Measurements from ENCODE around the gene PDZK1IP1. TPM values are rescaled to one million over a fixed set of nuclear protein-coding genes. Genes with fewer than 3 reads are reported as not detected.

The PDZK1IP1 gene
- total and polyA plus RNA-seq, 2 donors (not counting 3 experiments of a cell fraction or from before 2014, with no cell fraction given), result 0.52 TPM; not detected in 1

DNA sequence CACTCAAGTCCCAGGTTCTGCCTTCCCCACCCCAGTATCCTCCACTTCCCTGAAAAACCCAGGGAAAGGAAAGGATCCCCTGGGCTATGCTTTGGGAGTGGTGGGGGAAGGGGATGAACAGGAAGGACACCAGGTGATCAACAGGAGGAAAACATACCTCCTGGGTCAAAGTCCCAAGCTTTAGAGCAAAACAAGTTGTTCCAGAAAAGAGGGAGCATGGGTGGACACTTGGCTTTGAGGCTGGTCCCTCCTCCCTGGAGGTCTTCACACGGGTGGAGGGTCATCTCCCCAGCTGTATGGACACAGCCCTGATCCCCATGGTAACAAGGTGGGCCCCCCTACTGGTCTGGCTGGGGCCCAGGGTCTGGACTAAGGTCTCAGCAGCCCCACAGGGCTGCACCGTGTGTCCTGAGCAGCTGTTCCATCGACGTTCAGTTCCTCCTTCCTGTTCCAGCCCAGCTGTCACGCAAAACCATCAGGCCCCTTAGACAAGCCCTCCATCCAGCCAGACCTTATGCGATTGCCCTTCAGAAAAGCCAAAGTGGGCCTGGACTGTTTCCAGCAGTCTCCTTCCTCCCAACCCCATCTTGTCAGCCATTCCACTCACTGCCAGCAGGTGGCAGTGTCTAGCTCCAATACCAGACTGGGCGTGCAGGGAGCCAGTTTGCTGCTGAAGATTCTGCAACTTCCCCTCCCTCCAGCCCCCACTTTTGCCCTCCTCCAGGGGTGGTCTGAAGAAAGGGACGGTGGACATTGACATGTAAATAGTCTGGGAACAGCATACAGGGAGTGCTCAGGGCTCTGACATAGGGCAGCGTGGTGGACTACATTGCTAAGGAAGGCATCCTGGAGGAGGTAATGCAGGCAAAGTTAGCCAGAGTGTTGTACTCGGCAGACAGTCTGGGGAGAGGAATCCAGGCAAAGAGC lies 2.9 kb upstream of the PDZK1IP1 start:
- Histone ChIP-seq H4K20me1 (replicated peaks; ENCODE audit: control insufficient read depth, extremely low read depth, insufficient read depth, low read length) (no peaks in the 10 kb centered on the region), H3K9me3 (replicated peaks; ENCODE audit: control insufficient read depth, insufficient read depth, low read length) (no peaks in the 10 kb centered on the region), H2AFZ (ENCODE audit: low read depth, low read length) (peak overlapping the region; percentile 30), H3K4me3 (replicated peaks in 1 of 3; ENCODE audit: insufficient read depth in 1 of 3, low read depth in 1 of 3, low read length in 3 of 3) (no peak overlapping the region), H3K79me2 (ENCODE audit: control insufficient read depth, insufficient read depth, low read length) (no peaks in the 10 kb centered on the region), H3K27ac (ENCODE audit: insufficient read depth, low read depth, low read length) (no peak overlapping the region), H3K36me3 (ENCODE audit: control insufficient read depth in 2 of 2, extremely low read depth in 1 of 2, insufficient read depth in 2 of 2, low read length in 2 of 2) (no peaks in the 10 kb centered on the region), H3K4me1 (ENCODE audit: control insufficient read depth, extremely low read depth, insufficient read depth, low read length) (peaks cover 5% of the 10 kb centered on the region), H3K4me2 (ENCODE audit: insufficient read depth, low read length) (no peak overlapping the region), H3K9ac (replicated peaks; ENCODE audit: extremely low read depth, insufficient read depth, low read length) (no peak overlapping the region), H3K9me1 (replicated peaks; ENCODE audit: control insufficient read depth, extremely low read depth, insufficient read depth, low read length) (no peaks in the 10 kb centered on the region), H3K27me3 (ENCODE audit: control insufficient read depth in 2 of 2, insufficient read depth in 2 of 2, low read length in 2 of 2) (no peaks in the 10 kb centered on the region)
- BruUV-seq (replicated peaks), result no TSS peak
- DNase-seq (ENCODE audit: low read depth, low spot score) (peak; percentile 76), FAIRE-seq (peak; percentile 97)
- intact Hi-C loops (cut with micrococcal nuclease), result loop anchor here (1.0 kb wide), 4 partner anchors 20 to 122 kb away; partner anchors contain the start of gene STIL
- ChIA-PET POLR2A (no interaction called here), CTCF (interaction anchor here (0.6 to 8.0 kb wide), 33 partner anchors 8 to 245 kb away, joined by 3 to 224 read pairs (median 5); partner anchors contain the start of genes CMPK1, FOXD2 and STIL)
- dilution Hi-C loops (cut with MboI; ENCODE audit: extremely low pct_ligation_motif_present, low sequenced_read_pairs), result no loop called here
- TF ChIP-seq JUN (IDR thresholded peaks at IDR 0.05; ENCODE audit: borderline replicate concordance, insufficient read depth, insufficient read length, low read depth) (no peak), FOS (IDR thresholded peaks at IDR 0.05; ENCODE audit: borderline replicate concordance, insufficient read depth, low read length) (no peak), EZH2 (IDR thresholded peaks at IDR 0.05; ENCODE audit: borderline replicate concordance, low read depth, low read length, severe bottlenecking) (no peak), GATA2 (IDR thresholded peaks at IDR 0.05; ENCODE audit: insufficient read depth, insufficient read length, low read depth, low read length) (no peak), POLR2AphosphoS5 (IDR thresholded peaks at IDR 0.05; ENCODE audit: insufficient read depth, low read depth, low read length) (no peak)
- TF ChIP-seq, protein P1, sequence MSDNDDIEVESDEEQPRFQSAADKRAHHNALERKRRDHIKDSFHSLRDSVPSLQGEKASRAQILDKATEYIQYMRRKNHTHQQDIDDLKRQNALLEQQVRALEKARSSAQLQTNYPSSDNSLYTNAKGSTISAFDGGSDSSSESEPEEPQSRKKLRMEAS (IDR thresholded peaks at IDR 0.05; ENCODE audit: insufficient read depth, insufficient read length), result no peak
- TF ChIP-seq, protein P2, sequence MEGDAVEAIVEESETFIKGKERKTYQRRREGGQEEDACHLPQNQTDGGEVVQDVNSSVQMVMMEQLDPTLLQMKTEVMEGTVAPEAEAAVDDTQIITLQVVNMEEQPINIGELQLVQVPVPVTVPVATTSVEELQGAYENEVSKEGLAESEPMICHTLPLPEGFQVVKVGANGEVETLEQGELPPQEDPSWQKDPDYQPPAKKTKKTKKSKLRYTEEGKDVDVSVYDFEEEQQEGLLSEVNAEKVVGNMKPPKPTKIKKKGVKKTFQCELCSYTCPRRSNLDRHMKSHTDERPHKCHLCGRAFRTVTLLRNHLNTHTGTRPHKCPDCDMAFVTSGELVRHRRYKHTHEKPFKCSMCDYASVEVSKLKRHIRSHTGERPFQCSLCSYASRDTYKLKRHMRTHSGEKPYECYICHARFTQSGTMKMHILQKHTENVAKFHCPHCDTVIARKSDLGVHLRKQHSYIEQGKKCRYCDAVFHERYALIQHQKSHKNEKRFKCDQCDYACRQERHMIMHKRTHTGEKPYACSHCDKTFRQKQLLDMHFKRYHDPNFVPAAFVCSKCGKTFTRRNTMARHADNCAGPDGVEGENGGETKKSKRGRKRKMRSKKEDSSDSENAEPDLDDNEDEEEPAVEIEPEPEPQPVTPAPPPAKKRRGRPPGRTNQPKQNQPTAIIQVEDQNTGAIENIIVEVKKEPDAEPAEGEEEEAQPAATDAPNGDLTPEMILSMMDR (IDR thresholded peaks at IDR 0.05; ENCODE audit: extremely low read depth in 1 of 2, insufficient read depth in 1 of 2, low read depth in 1 of 2, low read length in 2 of 2), result peak; percentile 94 to 97
